Progenitor cell of endocrine pancreas (in vitro differentiated cells): Measurements from ENCODE around the gene GRIK2. TPM values are rescaled to one million over a fixed set of nuclear protein-coding genes. Genes with fewer than 3 reads are reported as not detected.

Experiments used
- DNase-seq: peaks from one replicate; pipeline ENCODE4 v3.0.0; 2021; ENCODE audit warnings: low spot score; ENCODE audit not compliant: unreplicated experiment
- H3K27ac Mint-ChIP-seq: 2 replicates; pipeline ENCODE4 v1.8.0; 2021; ENCODE audit warnings: mild to moderate bottlenecking, moderate library complexity, mixed read lengths
- H3K27me3 Mint-ChIP-seq: 2 replicates; pipeline ENCODE4 v1.8.0; 2021; ENCODE audit warnings: mixed read lengths
- H3K36me3 Mint-ChIP-seq: 2 replicates; pipeline ENCODE4 v1.8.0; 2022; ENCODE audit warnings: mixed read lengths; ENCODE audit not compliant: insufficient read depth
- H3K4me1 Mint-ChIP-seq: 2 replicates; pipeline ENCODE4 v1.8.0; 2021; ENCODE audit warnings: low read depth, mixed read lengths
- H3K4me3 Mint-ChIP-seq: 2 replicates; pipeline ENCODE4 v1.8.0; 2021; ENCODE audit warnings: low read depth, mild to moderate bottlenecking, moderate library complexity, mixed read lengths
- H3K9me3 Mint-ChIP-seq: 2 replicates; pipeline ENCODE4 v1.8.0; 2021; ENCODE audit warnings: low read depth, mixed read lengths
- total RNA-seq: library from RNA; stranded (reverse); gene quantifications from 2 replicates; pipeline ENCODE4 v1.2.1, GENCODE V29; 2021
- TF ChIP-seq, protein P1 (sequence below): fragments of 200-600 bp; sonication (generic); IDR thresholded peaks from one replicate; pipeline ENCODE4 v1.5.0; 2021; ENCODE audit warnings: antibody characterized with exemption, mild to moderate bottlenecking; ENCODE audit not compliant: unreplicated experiment

The GRIK2 gene
- total RNA-seq, 1 donor from 2014 or later = 6.3 TPM

DNA sequence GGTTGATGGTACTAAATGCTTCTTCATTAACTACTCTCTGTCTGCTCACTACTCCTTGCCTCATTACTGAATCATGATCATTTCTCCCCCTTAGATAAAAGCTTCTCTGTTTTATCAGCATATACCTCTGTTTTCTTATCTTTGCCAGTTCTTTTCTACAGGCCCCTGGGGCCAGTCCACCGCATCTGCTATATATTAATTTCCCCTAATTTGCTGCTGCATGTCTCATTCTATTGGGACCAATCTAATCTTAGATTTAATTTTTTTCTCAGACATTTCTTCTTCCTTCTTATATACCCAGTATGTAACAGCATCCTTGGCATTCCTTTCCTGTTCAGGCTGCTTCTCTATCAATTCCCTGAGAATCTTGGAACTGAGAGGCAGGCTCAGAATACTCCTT, 51.2 kb downstream of the GRIK2 start:
- no peaks in the 10 kb centered on the region for H3K4me1 Mint-ChIP-seq
- H3K4me3 Mint-ChIP-seq = no peak overlapping the region
- TF ChIP-seq, protein P1, sequence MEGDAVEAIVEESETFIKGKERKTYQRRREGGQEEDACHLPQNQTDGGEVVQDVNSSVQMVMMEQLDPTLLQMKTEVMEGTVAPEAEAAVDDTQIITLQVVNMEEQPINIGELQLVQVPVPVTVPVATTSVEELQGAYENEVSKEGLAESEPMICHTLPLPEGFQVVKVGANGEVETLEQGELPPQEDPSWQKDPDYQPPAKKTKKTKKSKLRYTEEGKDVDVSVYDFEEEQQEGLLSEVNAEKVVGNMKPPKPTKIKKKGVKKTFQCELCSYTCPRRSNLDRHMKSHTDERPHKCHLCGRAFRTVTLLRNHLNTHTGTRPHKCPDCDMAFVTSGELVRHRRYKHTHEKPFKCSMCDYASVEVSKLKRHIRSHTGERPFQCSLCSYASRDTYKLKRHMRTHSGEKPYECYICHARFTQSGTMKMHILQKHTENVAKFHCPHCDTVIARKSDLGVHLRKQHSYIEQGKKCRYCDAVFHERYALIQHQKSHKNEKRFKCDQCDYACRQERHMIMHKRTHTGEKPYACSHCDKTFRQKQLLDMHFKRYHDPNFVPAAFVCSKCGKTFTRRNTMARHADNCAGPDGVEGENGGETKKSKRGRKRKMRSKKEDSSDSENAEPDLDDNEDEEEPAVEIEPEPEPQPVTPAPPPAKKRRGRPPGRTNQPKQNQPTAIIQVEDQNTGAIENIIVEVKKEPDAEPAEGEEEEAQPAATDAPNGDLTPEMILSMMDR = no peak
- H3K27me3 Mint-ChIP-seq = no peaks in the 10 kb centered on the region
- H3K36me3 Mint-ChIP-seq = no peaks in the 10 kb centered on the region
- DNase-seq = no peak
- H3K27ac Mint-ChIP-seq = no peak overlapping the region
- H3K9me3 Mint-ChIP-seq = no peaks in the 10 kb centered on the region

DNA sequence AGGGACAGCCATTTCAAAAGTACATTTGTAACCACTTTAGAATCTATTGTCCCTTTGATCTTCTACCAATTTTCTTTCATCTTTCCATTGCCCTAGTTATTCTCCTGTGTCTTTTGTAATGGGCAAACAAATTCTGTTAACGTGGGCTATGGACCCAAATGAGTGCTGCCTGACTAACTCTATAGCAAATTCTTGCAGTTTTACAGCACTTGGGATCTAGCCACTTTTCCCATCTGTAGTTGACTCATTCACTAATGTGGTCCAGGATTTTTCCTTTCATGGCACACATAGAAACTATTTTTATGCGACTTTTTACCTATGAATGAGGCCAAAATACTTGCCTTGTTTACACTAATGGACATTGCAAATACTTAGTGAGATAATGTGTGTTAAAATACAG, 52.0 kb downstream of the GRIK2 start:
- Mint-ChIP-seq H3K27ac (no peak overlapping the region), H3K27me3 (no peaks in the 10 kb centered on the region), H3K4me3 (no peak overlapping the region), H3K36me3 (no peaks in the 10 kb centered on the region), H3K4me1 (no peaks in the 10 kb centered on the region), H3K9me3 (no peaks in the 10 kb centered on the region)
- TF ChIP-seq, protein P1 = no peak
- no peak for DNase-seq

DNA sequence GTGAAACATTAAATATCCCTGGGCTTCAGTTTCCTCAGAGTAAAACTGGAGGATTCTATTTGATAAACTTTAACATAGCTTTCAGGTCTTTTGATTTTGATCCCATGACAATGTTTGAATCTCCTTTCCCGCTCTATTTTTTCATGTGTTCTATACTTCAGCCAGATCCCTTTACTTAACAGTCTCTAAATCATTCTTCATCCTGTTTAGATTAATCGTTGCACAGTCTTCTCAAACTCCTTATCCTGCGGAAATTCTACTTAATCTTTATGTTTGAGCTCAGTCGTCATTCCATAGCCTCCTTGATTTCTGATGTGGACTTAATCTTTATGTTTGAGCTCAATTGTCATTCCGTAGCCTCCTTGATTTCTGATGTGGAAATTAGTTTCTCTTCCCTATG, 57.4 kb downstream of the GRIK2 start:
- H3K36me3 Mint-ChIP-seq = no peaks in the 10 kb centered on the region
- no peaks in the 10 kb centered on the region for H3K27me3 Mint-ChIP-seq
- TF ChIP-seq, protein P1 = no peak
- H3K4me1 Mint-ChIP-seq = no peaks in the 10 kb centered on the region
- H3K27ac Mint-ChIP-seq = no peak overlapping the region
- no peak overlapping the region for H3K4me3 Mint-ChIP-seq
- H3K9me3 Mint-ChIP-seq = no peaks in the 10 kb centered on the region
- DNase-seq = no peak

DNA sequence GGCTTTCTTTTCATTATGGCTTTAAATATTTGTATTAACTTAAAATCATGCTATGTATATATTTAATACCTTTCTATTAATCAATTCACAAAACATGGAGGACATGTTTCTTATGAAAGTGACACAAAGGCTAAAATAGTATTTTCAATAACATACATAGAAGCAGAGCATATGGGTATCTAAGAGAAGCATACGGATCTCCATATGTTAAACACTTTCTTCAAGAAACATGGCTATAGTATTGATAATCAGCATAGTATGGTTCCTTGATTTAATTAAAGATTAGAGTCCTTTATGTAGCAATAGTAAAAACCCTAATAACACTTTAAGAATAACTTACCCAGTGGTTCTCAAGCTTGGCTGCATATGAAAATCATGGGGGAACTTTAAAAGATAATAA, 58.5 kb downstream of the GRIK2 start:
- no peak overlapping the region for H3K4me3 Mint-ChIP-seq
- no peak overlapping the region for H3K27ac Mint-ChIP-seq
- no peaks in the 10 kb centered on the region for H3K27me3 Mint-ChIP-seq
- TF ChIP-seq, protein P1 = no peak
- H3K9me3 Mint-ChIP-seq = no peaks in the 10 kb centered on the region
- DNase-seq = no peak
- no peaks in the 10 kb centered on the region for H3K36me3 Mint-ChIP-seq
- H3K4me1 Mint-ChIP-seq = no peaks in the 10 kb centered on the region

DNA sequence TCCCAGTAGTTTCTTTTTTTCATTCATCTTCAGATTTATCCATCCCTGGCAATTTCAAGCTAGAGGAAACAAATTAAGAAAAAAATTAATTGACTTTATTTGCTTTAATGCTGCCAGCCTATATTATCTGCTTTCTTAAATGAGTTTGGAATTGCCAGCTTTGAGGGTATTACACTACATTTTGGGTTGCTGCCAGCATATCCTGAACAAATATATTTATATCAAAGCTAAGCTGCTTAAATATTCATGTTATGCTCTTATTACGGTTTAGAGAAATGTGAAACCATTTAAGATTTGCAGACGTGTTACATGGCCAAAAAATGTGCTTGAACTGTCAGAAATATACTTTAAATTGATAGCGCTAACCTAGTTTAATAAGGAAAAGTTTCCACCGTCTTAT, 59.7 kb downstream of the GRIK2 start:
- H3K4me3 Mint-ChIP-seq = no peak overlapping the region
- TF ChIP-seq, protein P1 = no peak

More for the DNA sequence above, 59.7 kb downstream of the GRIK2 start:
- Mint-ChIP-seq H3K27ac (no peak overlapping the region), H3K27me3 (no peaks in the 10 kb centered on the region), H3K9me3 (no peaks in the 10 kb centered on the region), H3K4me1 (no peaks in the 10 kb centered on the region), H3K36me3 (no peaks in the 10 kb centered on the region)
- no peak for DNase-seq
